GM21515 (cell line): Measurements from ENCODE around the gene CHIA.
"Not testable (repeated sequence)": the region's sequence is repeated elsewhere in the genome, so short reads cannot be mapped to it uniquely, and the experiment has no call there.

Experiments
- ATAC-seq: cut with Tn5 transposase; IDR thresholded peaks from one replicate; pipeline ENCODE4 v1.9.1; 2021; ENCODE audit not compliant: unreplicated experiment

Gene CHIA

GRCh38 chr1:111283838-111284237 lies 6.8 kb upstream of the CHIA start:
- no peak for ATAC-seq

- no peak for ATAC-seq
Measured at GRCh38 chr1:111285879-111286278, 4.8 kb upstream of the CHIA start.

GRCh38 chr1:111286912-111287311 lies 3.7 kb upstream of the CHIA start:
- no peak for ATAC-seq

GRCh38 chr1:111289371-111289770 lies 1.3 kb upstream of the CHIA start:
- ATAC-seq = no peak

GRCh38 chr1:111290104-111290503 lies 547 bp upstream of the CHIA start:
- no peak for ATAC-seq

GRCh38 chr1:111294390-111294789 lies 3.7 kb downstream of the CHIA start:
- no peak for ATAC-seq

- no peak for ATAC-seq
Measured at GRCh38 chr1:111302374-111302773, 11.7 kb downstream of the CHIA start.

- no peak for ATAC-seq
Measured at GRCh38 chr1:111309690-111310089, 19.0 kb downstream of the CHIA start.

GRCh38 chr1:111318523-111318922 lies 27.9 kb downstream of the CHIA start:
- ATAC-seq = no peak

- no peak for ATAC-seq
Measured at GRCh38 chr1:111320066-111320879, 29.6 kb downstream of the CHIA start.

GRCh38 chr1:111323231-111323630 lies 32.6 kb downstream of the CHIA start:
- ATAC-seq = no peak

- no peak for ATAC-seq
Measured at GRCh38 chr1:111332190-111332589, 41.5 kb downstream of the CHIA start.

GRCh38 chr1:111334169-111334568 lies 43.5 kb downstream of the CHIA start:
- ATAC-seq = no peak

- not testable (repeated sequence) for ATAC-seq
Measured at GRCh38 chr1:111335214-111335877, 44.7 kb downstream of the CHIA start.

GRCh38 chr1:111338849-111339248 lies 48.2 kb downstream of the CHIA start:
- not testable (repeated sequence) for ATAC-seq

GRCh38 chr1:111346089-111346885 lies 55.6 kb downstream of the CHIA start:
- peak; percentile 86 for ATAC-seq

- no peak for ATAC-seq
Measured at GRCh38 chr1:111347026-111347425, 56.4 kb downstream of the CHIA start.

- no peak for ATAC-seq
Measured at GRCh38 chr1:111351700-111352099, 61.0 kb downstream of the CHIA start.

GRCh38 chr1:111354584-111354983 lies 63.9 kb downstream of the CHIA start:
- ATAC-seq = no peak

- no peak for ATAC-seq
Measured at GRCh38 chr1:111358964-111359363, 68.3 kb downstream of the CHIA start.

- ATAC-seq = no peak
Measured at GRCh38 chr1:111359376-111359775, 68.7 kb downstream of the CHIA start.

GRCh38 chr1:111360257-111360656 lies 69.6 kb downstream of the CHIA start:
- ATAC-seq = not testable (repeated sequence)
